Stomach (tissue), 9 donors: ENCODE data around the gene NAV3. TPM values are rescaled to one million over a fixed set of nuclear protein-coding genes. Genes with fewer than 3 reads are reported as not detected.

Source experiments
- DNase-seq, 2 donors: peaks; one replicate each; pipeline versions ENCODE4 v3.0.0 to v3.0.0-alpha.2; 2013 to 2019
- H3K27ac ChIP-seq, 5 donors: fragments of 200-600 bp in 4 of 5; sonication (generic) in 4 of 5; one replicate each; pipeline ENCODE4 v1.5.1; 2013 to 2019; ENCODE audit warnings: mild to moderate bottlenecking in 1 of 5, moderate library complexity in 1 of 5
- H3K27me3 ChIP-seq, 3 donors: fragments of 200-600 bp; sonication (generic); one replicate each; pipeline ENCODE4 v1.5.1; 2017 to 2019; ENCODE audit warnings: mixed run types in 1 of 3
- H3K36me3 ChIP-seq, 4 donors: fragments of 200-600 bp; sonication (generic); 1 replicate in 3 of 4; 2 replicates in 1 of 4; pipeline ENCODE4 v1.5.1; 2016 to 2019
- H3K4me1 ChIP-seq, 4 donors: fragments of 200-600 bp; sonication (generic); one replicate each; pipeline ENCODE4 v1.5.1; 2016 to 2019
- H3K4me3 ChIP-seq, 4 donors: fragments of 200-600 bp; sonication (generic) in 3 of 4; one replicate each; pipeline ENCODE4 v1.5.1; 2016 to 2019; ENCODE audit warnings: mild to moderate bottlenecking in 1 of 4
- H3K9me3 ChIP-seq, 4 donors: fragments of 200-600 bp; sonication (generic); one replicate each; pipeline ENCODE4 v1.5.1; 2016 to 2019
- CTCF ChIP-seq, 7 experiments: fragments of 450-650 bp in 4 of 7; fragments of 200-600 bp in 3 of 7; sonication (generic) in 3 of 7; IDR thresholded peaks; one replicate each; pipeline ENCODE4 v1.5.1; 2016 to 2019; ENCODE audit warnings: antibody characterized with exemption in 7 of 7, control low read depth in 2 of 7, mild to moderate bottlenecking in 1 of 7
- EP300 ChIP-seq: sonication (generic); formaldehyde crosslinking; IDR thresholded peaks from one replicate; pipeline ENCODE4 v1.6.1; 2017; ENCODE audit warnings: antibody characterized with exemption
- POLR2A ChIP-seq, 4 donors: fragments of 450-650 bp; IDR thresholded peaks; one replicate each; pipeline ENCODE4 v1.6.1; 2016; ENCODE audit warnings: antibody characterized with exemption in 4 of 4, control low read depth in 2 of 4, mild to moderate bottlenecking in 1 of 4, moderate library complexity in 1 of 4
- POLR2AphosphoS5 ChIP-seq, 3 donors: sonication (generic); formaldehyde crosslinking; IDR thresholded peaks; one replicate each; pipeline ENCODE4 v1.6.1; 2016; ENCODE audit warnings: antibody characterized with exemption in 3 of 3
- WGBS, 5 donors: extraction: QIAGEN DNeasy Blood & Tissue Kit in 3 of 5; methylation state at CpG; one replicate each; pipeline versions ENCODE4 v1.1.5 to v1.1.7; 2013 to 2018; 5-methylcytosine and 5-hydroxymethylcytosine counted together
- intact Hi-C: fragments of 100-400 bp; cut with DNase I; formaldehyde crosslinking; loops from one replicate; pipeline ENCODE4 v1.15.1; 2023; ENCODE audit warnings: low total_unique reads
- polyA plus RNA-seq, 3 donors: library from polyadenylated mRNA; stranded (reverse); fragments of 200-250 nt; gene quantifications; one replicate each; pipeline ENCODE4 v1.2.3, GENCODE V29; 2013
- total RNA-seq, 5 donors: library from RNA; depleted of rRNA; stranded (reverse); fragments of >200 nt; gene quantifications; one replicate each; pipeline versions ENCODE4 v1.1.0 to v1.2.3, GENCODE V29; 2014 to 2016
- donor health status: healthy with polysubstance abuse.
- donor health status: Bipolar disorder and iron deficiency.
- donor health status: healthy.

Gene NAV3
- total and polyA plus RNA-seq, 8 donors = 0.15 to 18.9 (median 2.2) TPM

DNA sequence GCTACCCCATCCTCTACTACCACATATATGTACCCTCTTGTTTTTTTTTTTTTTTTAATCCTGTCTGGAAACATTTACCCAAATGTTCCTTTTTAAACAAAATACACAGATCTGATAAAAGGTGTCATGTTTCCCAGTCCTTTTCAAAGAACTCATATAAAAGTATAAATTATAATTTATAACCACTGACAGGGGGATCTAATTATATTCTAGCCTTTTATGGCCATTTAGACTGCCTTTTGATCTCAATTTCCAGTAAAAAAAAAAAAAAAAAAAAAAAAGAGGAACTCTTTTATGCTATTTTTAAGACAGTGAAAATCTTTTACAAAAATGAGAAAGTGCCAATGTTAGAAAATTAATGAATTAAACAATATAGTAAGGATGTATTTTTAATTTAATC is 65.0 kb downstream of the NAV3 start:
- Histone ChIP-seq H3K27me3 (no peaks in the 10 kb centered on the region), H3K4me1 (peaks cover 0 to 21% (median 10%) of the 10 kb centered on the region in 4 donors), H3K4me3 (no peak overlapping the region), H3K36me3 (no peaks in the 10 kb centered on the region), H3K27ac (no peak overlapping the region), H3K9me3 (no peaks in the 10 kb centered on the region)
- DNase-seq = no peak
- intact Hi-C loops = no loop called here
- TF ChIP-seq POLR2AphosphoS5 (IDR thresholded peaks at IDR 0.05) = no peak
- TF ChIP-seq EP300 = no peak
- TF ChIP-seq POLR2A (IDR thresholded peaks at IDR 0.05) = no peak
- no peak for TF ChIP-seq CTCF (IDR thresholded peaks at IDR 0.05)

- DNase-seq = no peak
- Histone ChIP-seq H3K4me1 (no peaks in the 10 kb centered on the region), H3K36me3 (no peaks in the 10 kb centered on the region), H3K4me3 (no peak overlapping the region), H3K27ac (no peak overlapping the region), H3K27me3 (no peaks in the 10 kb centered on the region), H3K9me3 (no peaks in the 10 kb centered on the region)
- intact Hi-C loops = no loop called here
- 55 to 69% (median 69%) methylated on average over 1 of the region's 1 CpG for WGBS, 5 donors
- TF ChIP-seq POLR2A (IDR thresholded peaks at IDR 0.05) (no peak), POLR2AphosphoS5 (IDR thresholded peaks at IDR 0.05) (no peak), CTCF (IDR thresholded peaks at IDR 0.05) (no peak), EP300 (no peak)
These were observed 77.2 kb downstream of the NAV3 start for GRCh38 chr12:77907936-77908335.

- Histone ChIP-seq H3K36me3 (no peaks in the 10 kb centered on the region), H3K27ac (no peak overlapping the region), H3K4me3 (no peak overlapping the region), H3K27me3 (no peaks in the 10 kb centered on the region), H3K9me3 (no peaks in the 10 kb centered on the region), H3K4me1 (no peaks in the 10 kb centered on the region)
- intact Hi-C loops = no loop called here
- TF ChIP-seq POLR2A (IDR thresholded peaks at IDR 0.05) (no peak), POLR2AphosphoS5 (IDR thresholded peaks at IDR 0.05) (no peak)
- WGBS, 5 donors = 57 to 81% (median 76%) methylated on average over 2 of the region's 2 CpGs
- DNase-seq = peak in 1 of 2 donors; percentile 12
These were observed 83.4 kb downstream of the NAV3 start for GRCh38 chr12:77914081-77914488.

GRCh38 chr12:77915071-77915600 is 84.4 kb downstream of the NAV3 start:
- Histone ChIP-seq H3K4me1 (no peaks in the 10 kb centered on the region), H3K27me3 (no peaks in the 10 kb centered on the region), H3K4me3 (no peak overlapping the region), H3K9me3 (no peaks in the 10 kb centered on the region), H3K36me3 (no peaks in the 10 kb centered on the region), H3K27ac (no peak overlapping the region)
- 21 to 44% (median 36%) methylated on average over 1 of the region's 1 CpG for WGBS, 5 donors
- intact Hi-C loops = no loop called here
- no peak for TF ChIP-seq EP300
- TF ChIP-seq POLR2A (IDR thresholded peaks at IDR 0.05) = no peak
- DNase-seq = no peak

- TF ChIP-seq POLR2AphosphoS5 (IDR thresholded peaks at IDR 0.05) (no peak), CTCF (IDR thresholded peaks at IDR 0.05) (no peak), EP300 (no peak)
- WGBS, 5 donors = 41 to 58% (median 46%) methylated on average over 2 of the region's 2 CpGs
- Histone ChIP-seq H3K27ac (no peak overlapping the region), H3K4me3 (no peak overlapping the region), H3K27me3 (no peaks in the 10 kb centered on the region), H3K4me1 (no peaks in the 10 kb centered on the region), H3K36me3 (no peaks in the 10 kb centered on the region), H3K9me3 (no peaks in the 10 kb centered on the region)
- intact Hi-C loops = no loop called here
- no peak for DNase-seq
These were observed 85.6 kb downstream of the NAV3 start for GRCh38 chr12:77916276-77916675.
